OCI-LY7 (cell line): ENCODE data around the gene HHIP.

Experiments used
- EZH2phosphoT487 ChIP-seq: fragments of 200-600 bp; sonication (generic); IDR thresholded peaks from 2 replicates; pipeline ENCODE4 v1.6.1; 2018; ENCODE audit warnings: low read depth, borderline replicate concordance, mild to moderate bottlenecking, mixed run types, antibody characterized with exemption, low read length, moderate library complexity, mixed read lengths
- TF ChIP-seq, protein P1 (sequence below): fragments of 200-600 bp; sonication (generic); conservative IDR thresholded peaks from 2 replicates; pipeline ENCODE4 v1.5.1; 2014; ENCODE audit warnings: mild to moderate bottlenecking, antibody characterized with exemption, low read length, moderate library complexity, mixed read lengths

DNA sequence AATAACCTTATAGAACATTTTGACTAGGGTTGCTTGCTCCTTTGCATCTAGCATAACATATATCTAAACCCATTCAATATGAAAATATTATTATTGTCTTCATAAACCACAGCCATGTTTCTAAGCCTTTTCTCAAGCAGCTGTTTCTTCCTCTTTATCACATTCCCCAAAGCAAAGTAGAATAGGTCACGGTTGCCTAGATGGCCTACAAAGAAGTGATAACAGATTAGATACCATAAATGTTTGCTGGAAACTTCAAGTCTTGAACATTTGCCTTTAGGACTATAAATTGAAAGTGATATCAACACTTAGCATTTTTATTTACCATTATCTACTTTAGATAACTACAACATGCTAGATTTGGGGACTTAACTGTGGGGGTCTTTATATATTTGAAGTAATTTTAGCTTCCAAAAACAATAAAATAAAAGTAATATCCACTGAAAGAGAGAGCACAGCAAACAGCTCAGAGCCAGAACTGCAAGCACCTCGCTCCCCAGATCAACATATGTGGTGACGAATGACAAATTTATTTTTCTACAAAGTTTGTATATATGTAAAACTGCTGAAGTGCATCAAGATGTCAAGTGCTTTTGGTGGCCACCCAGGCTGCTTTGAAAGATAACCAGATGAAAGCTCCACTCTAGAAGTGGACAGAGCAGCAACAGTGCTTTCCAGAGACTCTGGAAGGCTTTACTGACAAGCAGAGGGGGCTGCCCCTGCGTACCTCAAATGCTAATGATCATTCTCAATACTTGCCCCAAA lies 8.0 kb downstream of the HHIP start:
- TF ChIP-seq, protein P1, sequence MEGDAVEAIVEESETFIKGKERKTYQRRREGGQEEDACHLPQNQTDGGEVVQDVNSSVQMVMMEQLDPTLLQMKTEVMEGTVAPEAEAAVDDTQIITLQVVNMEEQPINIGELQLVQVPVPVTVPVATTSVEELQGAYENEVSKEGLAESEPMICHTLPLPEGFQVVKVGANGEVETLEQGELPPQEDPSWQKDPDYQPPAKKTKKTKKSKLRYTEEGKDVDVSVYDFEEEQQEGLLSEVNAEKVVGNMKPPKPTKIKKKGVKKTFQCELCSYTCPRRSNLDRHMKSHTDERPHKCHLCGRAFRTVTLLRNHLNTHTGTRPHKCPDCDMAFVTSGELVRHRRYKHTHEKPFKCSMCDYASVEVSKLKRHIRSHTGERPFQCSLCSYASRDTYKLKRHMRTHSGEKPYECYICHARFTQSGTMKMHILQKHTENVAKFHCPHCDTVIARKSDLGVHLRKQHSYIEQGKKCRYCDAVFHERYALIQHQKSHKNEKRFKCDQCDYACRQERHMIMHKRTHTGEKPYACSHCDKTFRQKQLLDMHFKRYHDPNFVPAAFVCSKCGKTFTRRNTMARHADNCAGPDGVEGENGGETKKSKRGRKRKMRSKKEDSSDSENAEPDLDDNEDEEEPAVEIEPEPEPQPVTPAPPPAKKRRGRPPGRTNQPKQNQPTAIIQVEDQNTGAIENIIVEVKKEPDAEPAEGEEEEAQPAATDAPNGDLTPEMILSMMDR = no peak
- TF ChIP-seq EZH2phosphoT487 = no peak
